ENCODE data around the gene RAPH1.

Gene RAPH1

GRCh38 chr2:203489531-203489930, 45.6 kb downstream of the RAPH1 start:
- no peak for DNase-seq (ENCODE audit: low read depth)

DNA sequence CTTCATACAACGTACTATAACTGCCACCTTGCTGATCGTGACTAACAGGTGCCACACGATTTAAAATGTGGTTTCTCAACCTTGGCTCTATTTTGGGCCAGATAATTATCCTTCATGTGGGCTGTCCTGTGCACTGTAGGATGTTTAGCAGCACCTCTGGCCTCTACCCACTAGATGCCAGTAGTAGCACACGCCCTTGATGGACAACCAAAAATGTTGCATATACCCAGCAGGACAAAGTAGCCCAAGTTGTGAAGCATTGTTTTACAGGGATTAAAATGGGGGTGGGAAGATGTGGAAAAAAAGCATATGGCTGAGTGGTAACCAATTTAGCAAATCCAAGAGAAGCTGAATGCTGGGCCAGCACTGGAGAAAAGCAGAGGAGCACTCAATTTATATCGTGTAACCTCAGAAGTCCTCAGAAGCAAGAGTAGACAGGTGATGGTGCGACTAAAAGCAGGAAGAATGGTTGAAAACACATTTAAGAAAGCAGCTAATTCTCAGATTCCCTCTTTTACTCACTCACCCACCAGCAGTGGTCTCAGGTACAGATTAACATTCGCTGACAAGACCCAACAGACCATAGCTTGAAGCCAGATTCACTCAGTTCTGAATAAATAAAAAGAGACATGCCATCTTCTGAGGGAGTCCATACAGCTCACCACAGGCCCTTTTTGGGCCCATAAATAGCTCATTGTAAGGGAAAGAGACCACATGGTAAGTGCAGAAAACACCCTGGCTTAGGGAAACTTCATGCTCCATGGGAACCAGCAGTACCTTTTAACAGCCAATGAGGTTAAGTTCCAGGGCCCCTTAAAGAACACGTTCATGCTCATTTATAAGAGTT, 50.6 kb downstream of the RAPH1 start:
- DNase-seq (ENCODE audit: low read depth) = no peak

GRCh38 chr2:203480623-203481022, 54.5 kb downstream of the RAPH1 start:
- DNase-seq (ENCODE audit: low read depth) = no peak

- no peak for DNase-seq (ENCODE audit: low read depth)
These were observed 58.2 kb downstream of the RAPH1 start for GRCh38 chr2:203476881-203477280.

GRCh38 chr2:203471323-203471722, 63.8 kb downstream of the RAPH1 start:
- no peak for DNase-seq (ENCODE audit: low read depth)

GRCh38 chr2:203470371-203470770, 64.7 kb downstream of the RAPH1 start:
- no peak for DNase-seq (ENCODE audit: low read depth)

DNA sequence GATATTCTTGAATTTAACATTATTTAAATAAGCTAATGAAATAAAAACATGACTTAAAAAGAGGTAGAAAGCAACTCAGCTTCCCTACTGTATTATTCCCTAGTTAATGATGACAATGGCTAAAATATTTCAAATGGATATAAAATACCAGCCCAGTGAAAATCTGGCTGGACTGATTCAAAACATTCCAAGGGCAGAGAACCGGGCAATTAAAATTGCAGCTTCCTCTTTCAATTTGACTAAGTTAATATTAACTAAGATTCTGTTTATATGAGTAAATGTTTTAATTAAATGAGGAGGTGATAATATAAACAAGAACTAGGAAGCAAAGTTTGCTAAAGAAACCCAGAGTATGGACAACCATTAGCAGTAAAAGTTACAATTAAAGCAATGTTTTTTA, 65.6 kb downstream of the RAPH1 start:
- no peak for DNase-seq (ENCODE audit: low read depth)

DNA sequence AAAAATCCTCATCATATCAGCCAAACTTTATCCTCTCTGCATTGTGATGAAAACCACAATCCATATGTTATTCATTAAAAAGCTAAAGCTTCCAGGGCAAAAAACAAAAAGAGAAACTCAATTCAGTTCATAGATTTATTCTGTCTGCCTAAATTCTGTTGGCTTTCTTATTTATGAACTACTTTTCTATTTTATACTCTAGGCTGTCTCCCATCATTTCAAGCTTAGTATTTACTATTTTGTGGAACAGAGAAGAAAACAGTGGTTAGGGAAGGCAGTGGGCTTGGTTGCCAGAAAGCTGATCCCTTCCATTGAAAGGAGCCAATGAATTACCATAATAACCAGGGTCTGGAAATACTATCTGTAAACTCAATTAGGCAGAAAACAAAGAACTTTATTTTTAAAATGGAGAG, 71.8 kb downstream of the RAPH1 start:
- no peak for DNase-seq (ENCODE audit: low read depth)

GRCh38 chr2:203462308-203462707, 72.8 kb downstream of the RAPH1 start:
- DNase-seq (ENCODE audit: low read depth) = no peak

GRCh38 chr2:203461746-203462145, 73.4 kb downstream of the RAPH1 start:
- no peak for DNase-seq (ENCODE audit: low read depth)

DNA sequence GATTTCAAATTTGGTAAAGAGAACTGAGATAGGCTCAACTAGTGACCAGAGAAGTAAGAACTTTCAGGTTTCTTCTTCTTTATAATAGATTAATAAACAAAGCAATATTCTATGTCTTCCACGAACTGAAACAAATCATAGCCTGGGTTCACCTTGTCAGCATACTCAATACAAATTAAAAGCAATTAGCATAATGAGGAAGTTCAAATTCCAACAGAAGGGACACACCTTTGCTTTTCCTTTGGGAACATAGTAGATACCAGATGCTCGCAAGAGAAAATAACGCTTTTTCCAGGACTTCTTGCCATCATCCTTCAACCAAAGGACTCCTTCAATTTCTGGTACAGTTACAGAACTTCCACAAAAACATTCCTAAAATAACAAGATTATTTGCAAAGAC, 79.9 kb downstream of the RAPH1 start:
- DNase-seq (ENCODE audit: low read depth) = no peak

DNA sequence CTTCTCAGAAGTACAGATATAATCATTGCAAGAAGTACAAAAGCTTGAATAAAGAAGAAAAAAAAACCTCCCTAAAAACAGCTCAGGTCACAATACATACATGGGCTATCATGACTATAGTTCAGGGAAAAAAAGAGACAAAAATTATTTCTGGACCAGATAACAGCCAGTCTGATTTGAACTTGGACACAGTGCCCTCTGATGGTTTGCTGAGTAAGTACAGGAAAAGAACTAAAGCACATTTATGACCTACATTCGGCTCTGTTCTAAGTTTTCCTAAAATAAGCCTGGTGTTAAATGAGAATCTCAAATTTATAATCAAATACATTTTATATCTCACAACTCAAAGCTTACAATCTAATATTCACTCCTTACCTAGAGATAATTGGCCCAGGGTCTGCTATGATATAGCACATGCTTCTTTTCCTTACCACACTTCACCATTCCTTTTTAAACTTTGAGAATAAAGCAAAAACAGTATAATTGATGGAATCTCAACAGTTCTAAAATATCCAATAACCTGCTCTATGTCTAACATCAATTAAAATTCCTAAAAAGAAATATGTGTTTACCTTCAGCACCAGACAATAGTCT, 81.1 kb downstream of the RAPH1 start:
- DNase-seq (ENCODE audit: low read depth) = peak; percentile 45

- no peak for DNase-seq (ENCODE audit: low read depth)
These were observed 83.4 kb downstream of the RAPH1 start for GRCh38 chr2:203451689-203452088.

DNA sequence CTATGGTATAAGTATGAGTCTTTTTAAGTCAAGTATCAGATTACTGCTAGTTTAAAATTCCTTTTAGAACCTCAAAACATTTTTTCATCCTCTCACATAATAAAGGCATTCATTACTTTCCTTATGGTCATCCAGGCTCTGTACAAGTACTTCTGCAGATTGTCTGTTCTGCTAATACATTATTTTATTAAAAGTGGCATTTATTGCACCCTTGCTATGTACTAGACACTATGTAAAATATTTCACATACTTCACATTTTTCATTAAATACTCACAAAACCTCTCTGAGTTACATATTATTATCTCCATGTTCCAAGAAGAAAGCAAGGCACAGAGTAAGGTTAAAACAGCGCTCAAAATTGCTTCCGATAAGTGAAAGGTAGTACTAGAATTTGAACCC, 84.1 kb downstream of the RAPH1 start:
- DNase-seq (ENCODE audit: low read depth) = no peak

DNA sequence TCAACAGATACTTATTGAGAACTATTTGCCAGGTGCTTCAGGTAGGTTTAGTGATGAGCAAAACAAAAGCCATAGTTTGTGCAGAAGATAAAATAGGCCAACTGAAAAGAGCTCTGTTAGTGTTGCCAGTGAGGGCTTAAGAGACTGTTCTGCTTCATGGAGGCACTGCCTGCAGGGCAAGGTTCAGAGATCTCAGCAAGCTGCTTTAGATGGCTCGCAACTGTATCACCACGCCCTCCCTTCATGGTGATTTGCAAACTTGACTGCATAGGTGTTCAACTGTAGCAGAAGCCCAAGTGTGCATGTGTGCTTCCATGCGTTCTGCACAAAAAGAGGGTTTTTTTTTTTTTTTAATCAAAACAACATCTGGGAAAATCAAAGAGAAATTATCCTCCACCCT, 84.5 kb downstream of the RAPH1 start:
- DNase-seq (ENCODE audit: low read depth) = no peak

DNA sequence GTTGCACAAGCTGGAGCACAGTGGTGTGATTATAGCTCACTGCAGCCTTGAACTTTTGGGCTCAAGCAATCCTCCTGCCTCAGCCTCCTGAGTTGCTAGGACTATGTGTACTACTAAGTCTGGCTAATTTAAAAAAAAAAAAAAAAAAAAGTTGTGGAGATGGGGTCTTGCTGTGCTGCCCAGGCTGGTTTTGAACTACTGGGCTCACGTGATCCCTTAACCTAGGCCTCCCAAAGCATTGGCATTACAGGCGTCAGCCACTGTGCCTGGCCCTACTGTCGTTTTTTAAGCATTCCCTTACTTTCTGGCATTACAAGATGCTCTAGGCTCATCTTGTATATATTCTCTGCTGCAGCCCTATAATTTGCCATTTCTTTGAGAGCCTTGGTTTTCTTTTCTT, 88.3 kb downstream of the RAPH1 start:
- no peak for DNase-seq (ENCODE audit: low read depth)

GRCh38 chr2:203446071-203446481, 89.0 kb downstream of the RAPH1 start:
- peak; percentile 69 for DNase-seq (ENCODE audit: low read depth)

GRCh38 chr2:203444738-203445137, 90.4 kb downstream of the RAPH1 start:
- no peak for DNase-seq (ENCODE audit: low read depth)

- no peak for DNase-seq (ENCODE audit: low read depth)
These were observed 92.6 kb downstream of the RAPH1 start for GRCh38 chr2:203442463-203442862.

DNA sequence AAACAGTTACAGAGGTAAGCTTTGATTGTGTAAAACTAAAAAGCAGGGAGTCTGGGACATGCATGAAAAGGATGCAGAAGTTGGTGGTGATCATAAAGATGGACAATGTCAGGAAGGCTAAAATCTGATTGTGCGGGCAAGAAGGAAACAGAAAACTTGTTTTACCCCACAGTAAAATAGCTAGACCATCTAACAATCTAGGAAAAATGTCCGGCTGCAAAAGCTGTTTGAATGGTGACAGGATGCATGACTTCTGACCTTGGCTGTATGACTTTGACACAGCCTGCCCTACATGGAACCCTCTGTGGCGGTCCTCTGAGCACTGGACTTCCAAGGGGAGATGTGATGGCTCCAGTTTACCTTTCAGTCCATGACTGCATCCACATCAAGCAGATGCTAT, 93.6 kb downstream of the RAPH1 start:
- DNase-seq (ENCODE audit: low read depth) = no peak

DNA sequence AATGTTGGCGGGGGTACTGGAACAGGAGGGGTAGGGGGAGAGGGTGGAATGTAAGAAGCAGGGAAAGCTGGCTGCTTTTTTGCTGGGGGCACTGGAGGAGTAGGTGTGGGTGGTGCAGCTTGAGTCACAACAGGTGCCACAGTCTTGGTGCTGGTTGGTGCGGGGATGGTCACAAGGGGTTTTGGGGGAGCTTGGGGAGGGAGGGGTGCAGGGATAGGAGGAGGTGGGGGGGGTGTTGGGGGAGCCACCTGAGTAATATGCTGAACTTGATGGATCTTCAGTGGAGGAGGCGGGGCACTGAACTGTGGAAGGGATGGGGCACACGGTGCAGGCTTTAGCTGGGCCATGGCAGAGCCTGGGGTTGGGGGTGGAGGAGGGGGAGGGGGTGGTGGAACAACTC, 94.4 kb downstream of the RAPH1 start:
- DNase-seq (ENCODE audit: low read depth) = no peak

DNA sequence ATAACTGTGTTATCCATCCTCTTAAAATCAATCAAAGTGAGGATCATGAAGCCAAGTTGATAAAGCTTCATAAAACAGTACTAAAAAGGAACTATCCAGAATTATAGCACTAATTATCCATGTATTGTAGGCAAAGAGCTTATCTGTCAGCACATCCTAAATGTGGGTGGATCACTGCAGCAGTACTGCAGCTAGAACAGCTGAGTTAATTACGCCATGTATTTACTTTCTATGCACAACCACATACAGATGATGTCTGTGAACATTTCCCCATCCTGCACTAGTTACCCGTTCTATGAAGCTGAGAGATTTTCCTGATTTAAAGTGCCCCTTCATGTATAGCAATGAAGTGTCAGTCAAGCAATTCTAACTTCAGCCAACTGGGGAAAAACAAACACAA, 96.6 kb downstream of the RAPH1 start:
- DNase-seq (ENCODE audit: low read depth) = no peak

DNA sequence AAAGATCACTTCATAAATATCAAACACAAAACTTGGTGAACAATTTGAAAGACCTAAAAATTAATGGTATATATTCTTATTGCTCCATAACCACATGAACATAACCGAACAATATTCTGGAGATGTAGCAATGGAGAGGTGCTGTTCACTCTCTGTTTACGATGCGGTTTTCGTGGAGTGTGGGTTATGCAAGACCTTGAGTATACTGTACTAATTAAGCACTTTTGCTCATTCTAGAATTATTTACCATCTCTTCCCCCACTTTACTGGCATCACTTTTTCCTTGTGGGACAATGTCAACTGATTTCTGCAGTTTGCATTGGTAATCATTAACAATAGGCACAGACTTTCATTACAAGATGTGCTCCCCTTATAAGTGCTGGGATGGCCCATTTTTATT, 97.6 kb downstream of the RAPH1 start:
- no peak for DNase-seq (ENCODE audit: low read depth)

GRCh38 chr2:203436496-203436895, 98.6 kb downstream of the RAPH1 start:
- no peak for DNase-seq (ENCODE audit: low read depth)
